ENCODE data around the gene LPP.

The LPP gene

DNA sequence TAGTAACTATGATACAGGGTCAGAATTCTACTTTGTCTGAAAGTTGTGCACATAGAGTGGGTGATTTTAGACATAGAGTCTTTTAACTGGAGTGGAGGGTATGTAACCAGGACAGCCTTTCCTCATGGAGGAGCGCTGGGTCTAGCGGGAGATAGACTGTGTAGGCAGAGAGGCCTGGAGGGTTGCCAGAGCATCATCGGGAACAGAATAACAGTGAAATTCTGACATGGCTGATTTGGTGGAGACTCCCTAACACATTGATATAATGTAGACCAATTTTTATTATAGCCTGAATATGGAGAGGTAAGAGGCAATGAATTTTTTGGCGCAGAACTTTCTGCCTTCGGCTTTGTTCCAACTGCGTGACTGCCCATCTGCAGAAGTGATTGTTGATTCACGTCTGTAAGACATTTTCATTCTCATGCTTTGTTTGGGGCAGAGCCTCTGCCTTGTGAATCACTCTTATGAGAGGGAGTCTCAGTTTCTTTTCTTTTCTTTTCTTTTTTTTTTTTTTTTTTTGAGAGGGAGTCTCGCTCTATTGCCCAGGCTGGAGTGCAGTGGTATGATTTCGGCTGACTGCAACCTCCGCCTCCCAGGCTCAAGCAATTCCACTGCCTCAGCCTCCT lies 16.0 kb downstream of the LPP start:
- in situ Hi-C loops (cut with MboI; ENCODE audit: low sequenced_read_pairs): no loop called here

GRCh38 chr3:188170461-188171459 lies 16.8 kb downstream of the LPP start:
- in situ Hi-C loops (cut with MboI; ENCODE audit: low sequenced_read_pairs): no loop called here

- in situ Hi-C loops (cut with MboI; ENCODE audit: low sequenced_read_pairs): no loop called here
Measured at GRCh38 chr3:188171682-188172467, 17.9 kb downstream of the LPP start.

DNA sequence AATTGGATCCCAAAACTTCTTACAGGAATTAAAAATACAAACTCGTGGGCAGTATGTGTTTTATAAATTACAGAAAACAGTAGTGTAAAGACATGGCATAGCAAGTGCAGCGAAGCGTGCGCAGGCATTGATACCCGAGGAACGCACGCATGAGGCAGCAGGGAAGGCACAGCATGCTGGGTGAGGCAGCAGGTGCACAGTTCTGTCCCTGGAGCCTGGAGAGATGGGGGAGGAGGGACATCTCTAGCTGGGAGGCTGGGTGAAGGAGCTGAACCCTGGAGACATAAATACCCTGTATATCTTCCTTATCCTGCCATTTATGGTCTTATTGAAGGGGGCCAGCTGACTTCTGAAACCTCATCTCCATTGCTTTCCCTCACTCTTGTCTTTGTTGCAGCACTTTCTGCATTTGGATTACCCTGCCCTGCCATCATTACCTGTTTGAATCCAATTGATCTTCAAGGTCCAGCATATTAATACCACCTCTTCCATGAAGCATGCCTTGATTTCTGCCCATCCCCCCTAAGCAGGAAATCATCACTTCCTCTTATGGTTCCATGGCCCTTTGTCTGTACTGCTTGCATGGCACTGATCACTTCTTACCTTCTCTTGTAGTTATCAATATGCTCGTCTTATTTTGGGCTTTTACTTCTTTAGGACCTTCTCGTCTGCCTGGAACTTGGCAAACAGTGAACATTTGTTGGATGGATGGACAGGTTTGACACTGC lies 20.5 kb downstream of the LPP start:
- in situ Hi-C loops (cut with MboI; ENCODE audit: low sequenced_read_pairs): no loop called here

GRCh38 chr3:188176476-188176875 lies 22.5 kb downstream of the LPP start:
- in situ Hi-C loops (cut with MboI; ENCODE audit: low sequenced_read_pairs): no loop called here

GRCh38 chr3:188176884-188177283 lies 22.9 kb downstream of the LPP start:
- in situ Hi-C loops (cut with MboI; ENCODE audit: low sequenced_read_pairs): no loop called here

GRCh38 chr3:188177721-188178120 lies 23.8 kb downstream of the LPP start:
- in situ Hi-C loops (cut with MboI; ENCODE audit: low sequenced_read_pairs): no loop called here

DNA sequence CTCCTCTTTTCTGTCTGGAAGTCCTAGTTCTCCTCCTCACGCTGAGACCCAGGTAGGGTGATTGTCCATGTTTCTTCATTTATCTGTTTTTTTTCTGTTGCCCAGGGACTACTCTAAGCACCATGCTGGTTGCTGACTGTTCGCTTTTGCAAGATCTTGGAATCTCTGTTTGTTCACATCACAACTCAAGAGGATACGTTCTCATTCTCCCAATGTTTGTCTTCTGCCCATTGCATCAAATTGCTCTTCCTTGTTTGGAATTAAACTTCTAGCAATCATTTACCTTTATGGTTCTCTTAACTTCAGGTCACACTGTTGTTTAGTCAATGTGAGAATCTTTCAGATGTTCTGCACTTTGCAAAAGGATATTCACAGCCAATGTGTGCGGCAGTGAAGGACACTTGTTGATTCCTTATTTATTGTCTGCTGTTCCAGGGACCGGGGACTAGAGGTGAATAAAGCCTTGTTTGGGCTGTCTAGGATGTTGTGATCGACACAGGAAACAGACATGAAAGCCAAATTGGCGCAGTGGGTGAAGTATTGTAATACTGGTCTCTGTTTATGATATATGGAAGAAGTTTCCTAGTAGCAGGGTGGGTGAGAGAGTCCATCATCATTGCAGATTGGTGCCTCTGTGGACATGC lies 24.5 kb downstream of the LPP start:
- in situ Hi-C loops (cut with MboI; ENCODE audit: low sequenced_read_pairs): no loop called here

GRCh38 chr3:188179006-188179966 lies 25.3 kb downstream of the LPP start:
- in situ Hi-C loops (cut with MboI; ENCODE audit: low sequenced_read_pairs): no loop called here

DNA sequence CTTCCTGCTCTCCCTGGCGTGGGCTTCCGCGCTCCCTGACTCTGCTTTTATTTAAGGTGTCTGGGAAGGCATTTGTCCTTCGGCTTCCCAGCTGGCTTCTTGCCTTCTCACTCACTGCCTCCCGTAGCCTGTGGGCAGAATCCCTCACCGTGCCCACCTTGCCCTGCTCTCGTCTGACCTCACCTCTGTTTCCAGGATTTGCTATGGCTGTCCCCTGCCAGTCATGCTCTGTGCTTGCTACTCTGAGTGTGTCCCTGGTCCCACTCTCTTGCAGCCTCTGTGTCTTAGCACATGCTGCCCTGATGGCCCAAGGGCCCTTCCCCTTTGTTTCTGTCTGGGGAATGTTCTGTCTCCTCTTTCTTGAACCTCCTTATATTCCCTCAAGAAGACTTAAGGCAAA lies 26.2 kb downstream of the LPP start:
- in situ Hi-C loops (cut with MboI; ENCODE audit: low sequenced_read_pairs): no loop called here

DNA sequence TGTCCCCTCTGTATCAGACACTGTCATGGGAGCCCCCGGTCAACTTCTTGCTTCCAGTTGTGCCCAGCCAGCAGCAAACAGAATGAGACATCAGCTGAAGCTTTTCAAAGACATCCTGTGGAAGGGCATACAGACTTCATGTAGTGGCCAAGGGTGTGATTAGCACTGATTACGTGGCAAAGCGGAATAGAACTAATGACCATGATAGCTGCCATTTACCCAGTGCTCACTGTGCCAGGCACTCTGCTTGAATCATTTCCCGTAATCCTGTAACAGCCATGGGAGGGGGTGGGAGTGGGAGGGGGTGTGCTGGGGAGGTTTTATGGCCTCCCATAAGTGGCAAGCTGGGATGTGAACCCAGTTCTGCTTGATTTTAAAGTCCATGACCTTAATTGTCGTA lies 29.5 kb downstream of the LPP start:
- in situ Hi-C loops (cut with MboI; ENCODE audit: low sequenced_read_pairs): no loop called here

GRCh38 chr3:188184160-188184559 lies 30.2 kb downstream of the LPP start:
- in situ Hi-C loops (cut with MboI; ENCODE audit: low sequenced_read_pairs): no loop called here

DNA sequence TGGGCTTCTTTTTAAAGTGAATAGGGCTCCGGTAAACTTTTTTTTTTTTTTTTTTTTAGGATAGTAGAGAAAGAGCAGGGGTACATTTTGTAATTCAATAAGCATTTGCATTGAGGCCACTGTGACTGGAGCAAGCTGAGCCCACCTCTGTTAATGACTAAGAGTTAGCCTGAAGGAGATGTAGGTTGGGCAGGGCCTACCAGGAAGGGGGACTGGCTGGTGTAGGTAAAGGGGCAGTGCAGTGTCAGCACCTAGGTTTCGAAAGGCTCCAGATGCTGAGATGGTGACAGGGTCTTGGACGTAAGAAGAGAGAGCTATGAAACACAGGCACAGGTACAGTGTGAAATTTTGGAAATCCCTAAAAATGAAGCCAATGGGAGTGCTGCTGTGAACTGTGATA lies 30.7 kb downstream of the LPP start:
- in situ Hi-C loops (cut with MboI; ENCODE audit: low sequenced_read_pairs): no loop called here

DNA sequence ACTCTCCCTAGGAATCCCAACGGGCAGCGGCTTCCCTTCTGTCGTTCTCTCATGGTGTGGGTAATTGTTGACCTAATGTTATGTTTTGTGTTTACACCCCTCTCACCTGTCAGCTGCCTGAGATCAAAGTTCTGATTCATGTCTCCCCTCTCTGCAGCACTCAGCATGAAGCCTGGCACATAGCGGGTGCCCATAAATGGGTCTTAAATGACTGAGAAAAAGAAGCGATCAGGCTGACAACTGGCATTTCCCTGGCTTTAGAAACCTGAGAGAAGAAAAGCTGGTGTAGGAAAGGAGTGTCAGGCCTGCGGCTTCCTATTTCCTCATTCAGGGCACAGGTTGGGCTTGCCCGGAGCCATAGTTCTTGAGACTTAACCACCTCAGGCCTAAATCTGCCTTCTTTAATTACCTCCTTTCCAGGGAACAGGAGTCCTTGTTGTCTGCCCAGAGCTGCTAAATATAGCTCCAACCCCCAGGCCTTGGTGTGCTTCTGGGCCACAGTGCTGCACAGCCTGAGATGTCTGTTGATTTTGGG lies 31.8 kb downstream of the LPP start:
- in situ Hi-C loops (cut with MboI; ENCODE audit: low sequenced_read_pairs): no loop called here

DNA sequence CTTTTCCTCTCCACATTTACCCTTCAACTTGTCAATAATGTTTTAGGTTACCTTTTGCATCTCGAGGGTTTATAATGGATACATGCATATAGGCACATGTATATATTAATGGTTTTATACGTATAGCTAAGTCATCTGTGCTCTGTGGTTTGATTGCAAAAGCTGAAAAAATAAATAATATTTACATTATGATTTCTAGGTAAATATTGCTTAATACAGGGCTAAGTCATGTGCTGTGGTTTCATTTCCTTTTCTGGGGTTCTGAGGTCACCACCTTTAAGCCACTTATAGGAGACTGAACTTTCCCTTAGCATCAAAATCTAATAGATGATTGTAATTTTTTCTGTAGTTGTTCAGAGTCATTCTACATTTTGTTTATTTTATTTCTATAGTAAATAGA lies 33.1 kb downstream of the LPP start:
- in situ Hi-C loops (cut with MboI; ENCODE audit: low sequenced_read_pairs): no loop called here

DNA sequence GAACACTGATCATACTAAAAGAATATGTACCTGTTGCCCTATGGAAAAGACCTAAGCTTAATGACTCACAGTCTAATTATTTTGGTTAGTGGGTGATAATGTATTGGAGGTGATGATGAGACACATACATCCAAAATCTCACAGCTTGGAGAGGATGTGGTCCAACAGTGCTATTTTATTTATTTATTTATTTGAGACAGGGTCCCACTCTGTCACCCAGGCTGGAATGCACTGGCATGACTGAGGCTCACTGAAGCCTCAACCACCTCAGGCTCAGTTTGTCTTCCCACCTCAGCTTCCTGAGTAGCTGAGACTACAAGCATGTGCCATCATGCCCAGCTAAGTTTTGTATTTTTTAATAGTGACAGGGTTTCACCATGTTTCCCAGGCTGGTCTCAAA lies 35.0 kb downstream of the LPP start:
- in situ Hi-C loops (cut with MboI; ENCODE audit: low sequenced_read_pairs): no loop called here

- in situ Hi-C loops (cut with MboI; ENCODE audit: low sequenced_read_pairs): no loop called here
Measured at GRCh38 chr3:188191460-188191859, 37.5 kb downstream of the LPP start.

DNA sequence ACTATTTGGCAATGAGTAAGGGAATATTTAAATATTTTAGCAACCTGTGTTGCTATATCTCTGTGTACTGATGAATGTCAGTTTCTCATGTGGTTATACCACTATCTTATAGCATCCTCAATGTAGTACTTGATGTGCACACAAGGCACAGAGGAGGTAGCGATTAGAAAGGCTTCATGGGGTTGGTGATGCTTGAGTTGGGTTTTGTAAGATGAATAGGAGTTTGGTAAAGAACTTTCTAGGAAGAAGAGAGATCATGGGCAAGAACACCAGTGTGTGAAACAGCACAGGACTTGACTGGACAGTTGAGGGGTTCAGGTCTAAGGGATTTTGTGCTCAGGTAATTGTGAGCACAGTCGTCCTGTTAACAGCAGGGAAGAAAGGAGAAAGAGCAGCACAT lies 38.1 kb downstream of the LPP start:
- in situ Hi-C loops (cut with MboI; ENCODE audit: low sequenced_read_pairs): no loop called here

- in situ Hi-C loops (cut with MboI; ENCODE audit: low sequenced_read_pairs): no loop called here
Measured at GRCh38 chr3:188194332-188194731, 40.4 kb downstream of the LPP start.

Data from HL-60/S4 (cell line).